Hepatocyte (in vitro differentiated cells): Measurements from ENCODE around the gene CCNK. TPM values are rescaled to one million over a fixed set of nuclear protein-coding genes. Genes with fewer than 3 reads are reported as not detected.
A peak's percentile ranks its signal among the peaks of the same experiment; 100 is the strongest.

Experiments used
- DNase-seq: peaks from one replicate; pipeline ENCODE4 v3.0.0-alpha.2; 2016; ENCODE audit warnings: low spot score
- H2AFZ ChIP-seq: fragments of 200-600 bp; sonication (generic); 2 replicates; pipeline ENCODE4 v1.6.0; 2016; ENCODE audit warnings: antibody characterized with exemption, mild to moderate bottlenecking
- H3K27ac ChIP-seq: fragments of 200-600 bp; sonication (generic); 2 replicates; pipeline ENCODE4 v1.5.1; 2016; ENCODE audit warnings: mild to moderate bottlenecking
- H3K27me3 ChIP-seq: fragments of 200-600 bp; sonication (generic); 2 replicates; pipeline ENCODE4 v1.6.1; 2016
- H3K36me3 ChIP-seq: fragments of 200-600 bp; sonication (generic); replicated peaks from 2 replicates; pipeline ENCODE4 v1.5.1; 2016; ENCODE audit warnings: low read depth; ENCODE audit not compliant: insufficient read depth
- H3K4me1 ChIP-seq: fragments of 200-600 bp; sonication (generic); 2 replicates; pipeline ENCODE4 v1.5.1; 2016; ENCODE audit warnings: mild to moderate bottlenecking, moderate library complexity; ENCODE audit not compliant: insufficient read depth
- H3K4me2 ChIP-seq: fragments of 200-600 bp; sonication (generic); 2 replicates; pipeline ENCODE4 v1.6.0; 2016
- H3K4me3 ChIP-seq: fragments of 200-600 bp; sonication (generic); 2 replicates; pipeline ENCODE4 v1.5.1; 2016; ENCODE audit warnings: mild to moderate bottlenecking
- H3K79me2 ChIP-seq: fragments of 200-600 bp; sonication (generic); 2 replicates; pipeline ENCODE4 v1.6.0; 2017; ENCODE audit warnings: mild to moderate bottlenecking
- H3K9me2 ChIP-seq: fragments of 200-600 bp; sonication (generic); replicated peaks from 2 replicates; pipeline ENCODE4 v1.6.0; 2017; ENCODE audit warnings: mild to moderate bottlenecking; ENCODE audit not compliant: insufficient read depth
- H3K9me3 ChIP-seq: fragments of 200-600 bp; sonication (generic); 2 replicates; pipeline ENCODE4 v1.5.1; 2016; ENCODE audit warnings: low read depth, mild to moderate bottlenecking
- H4K20me1 ChIP-seq: fragments of 200-600 bp; sonication (generic); 2 replicates; pipeline ENCODE4 v1.6.0; 2016; ENCODE audit warnings: mild to moderate bottlenecking; ENCODE audit not compliant: insufficient read depth, poor library complexity, severe bottlenecking
- EZH2 ChIP-seq: fragments of 200-600 bp; sonication (generic); IDR thresholded peaks from 2 replicates; pipeline ENCODE4 v1.6.1; 2016; ENCODE audit warnings: antibody characterized with exemption, mild to moderate bottlenecking, borderline replicate concordance
- EZH2phosphoT487 ChIP-seq: fragments of 200-600 bp; sonication (generic); IDR thresholded peaks from one replicate; pipeline ENCODE4 v1.6.1; 2018; ENCODE audit warnings: antibody characterized with exemption, mild to moderate bottlenecking, low read depth, moderate library complexity; ENCODE audit not compliant: unreplicated experiment, severe bottlenecking
- WGBS: methylation state at CpG from one replicate; pipeline ENCODE4 v1.1.6; 2016; ENCODE audit warnings: low lambda C conversion rate; ENCODE audit errors: missing lambda C conversion rate; 5-methylcytosine and 5-hydroxymethylcytosine counted together
- polyA plus RNA-seq: library from polyadenylated mRNA; unstranded; fragments of >200 nt; fragmentation: Nextera tagmentation; extraction: Ambion mirVana; gene quantifications from 2 replicates; pipeline ENCODE4 v1.2.1, GENCODE V29; 2016
- total RNA-seq: library from RNA; depleted of rRNA; stranded (reverse); fragments of >200 nt; gene quantifications from 2 replicates; pipeline ENCODE4 v1.2.3, GENCODE V29; 2014
- TF ChIP-seq, protein P1 (sequence below): fragments of 200-600 bp; sonication (generic); IDR thresholded peaks from 2 replicates; pipeline ENCODE4 v1.5.1; 2016; ENCODE audit warnings: antibody characterized with exemption, mild to moderate bottlenecking; ENCODE audit not compliant: poor library complexity

The CCNK gene
- total and polyA plus RNA-seq, 2 experiments from 2014 or later, result 11.1 to 15.6 TPM

DNA sequence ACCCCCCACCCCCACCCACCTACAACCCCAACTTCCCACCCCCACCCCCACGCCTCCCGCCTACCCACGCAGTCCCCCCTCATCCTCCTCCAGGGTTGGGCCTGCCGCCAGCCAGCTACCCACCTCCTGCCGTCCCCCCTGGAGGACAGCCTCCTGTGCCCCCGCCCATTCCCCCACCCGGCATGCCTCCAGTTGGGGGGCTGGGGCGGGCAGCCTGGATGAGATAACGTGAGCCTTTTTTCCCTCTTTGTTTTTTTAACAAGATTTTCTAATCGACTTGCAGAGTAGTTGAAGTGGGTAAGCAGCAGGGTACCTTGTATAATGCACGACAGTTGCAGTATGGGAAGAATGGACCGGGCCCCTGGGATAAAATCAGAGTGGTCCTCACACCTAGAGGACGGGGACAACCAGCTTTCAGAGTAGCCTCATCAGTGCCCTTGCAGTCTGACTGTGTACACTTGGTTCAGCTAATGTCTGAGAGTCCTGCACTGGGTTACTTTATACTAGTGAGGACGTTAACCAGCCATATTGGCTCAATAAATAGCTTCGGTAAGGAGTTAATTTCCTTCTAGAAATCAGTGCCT, 29.4 kb downstream of the CCNK start:
- TF ChIP-seq EZH2phosphoT487 (no peak), EZH2 (no peak)
- TF ChIP-seq, protein P1, sequence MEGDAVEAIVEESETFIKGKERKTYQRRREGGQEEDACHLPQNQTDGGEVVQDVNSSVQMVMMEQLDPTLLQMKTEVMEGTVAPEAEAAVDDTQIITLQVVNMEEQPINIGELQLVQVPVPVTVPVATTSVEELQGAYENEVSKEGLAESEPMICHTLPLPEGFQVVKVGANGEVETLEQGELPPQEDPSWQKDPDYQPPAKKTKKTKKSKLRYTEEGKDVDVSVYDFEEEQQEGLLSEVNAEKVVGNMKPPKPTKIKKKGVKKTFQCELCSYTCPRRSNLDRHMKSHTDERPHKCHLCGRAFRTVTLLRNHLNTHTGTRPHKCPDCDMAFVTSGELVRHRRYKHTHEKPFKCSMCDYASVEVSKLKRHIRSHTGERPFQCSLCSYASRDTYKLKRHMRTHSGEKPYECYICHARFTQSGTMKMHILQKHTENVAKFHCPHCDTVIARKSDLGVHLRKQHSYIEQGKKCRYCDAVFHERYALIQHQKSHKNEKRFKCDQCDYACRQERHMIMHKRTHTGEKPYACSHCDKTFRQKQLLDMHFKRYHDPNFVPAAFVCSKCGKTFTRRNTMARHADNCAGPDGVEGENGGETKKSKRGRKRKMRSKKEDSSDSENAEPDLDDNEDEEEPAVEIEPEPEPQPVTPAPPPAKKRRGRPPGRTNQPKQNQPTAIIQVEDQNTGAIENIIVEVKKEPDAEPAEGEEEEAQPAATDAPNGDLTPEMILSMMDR, result no peak
- no peak overlapping the region for H3K27ac ChIP-seq
- no peaks in the 10 kb centered on the region for H3K9me2 ChIP-seq
- WGBS, result 81% methylated on average over 10 of the region's 15 CpGs
- no peaks in the 10 kb centered on the region for H3K9me3 ChIP-seq
- no peak overlapping the region for H3K4me3 ChIP-seq
- H2AFZ ChIP-seq, result no peak overlapping the region
- H4K20me1 ChIP-seq, result no peaks in the 10 kb centered on the region
- H3K27me3 ChIP-seq, result no peaks in the 10 kb centered on the region
- H3K36me3 ChIP-seq, result no peaks in the 10 kb centered on the region
- no peak overlapping the region for H3K4me2 ChIP-seq
- no peak for DNase-seq
- no peaks in the 10 kb centered on the region for H3K4me1 ChIP-seq
- no peaks in the 10 kb centered on the region for H3K79me2 ChIP-seq

DNA sequence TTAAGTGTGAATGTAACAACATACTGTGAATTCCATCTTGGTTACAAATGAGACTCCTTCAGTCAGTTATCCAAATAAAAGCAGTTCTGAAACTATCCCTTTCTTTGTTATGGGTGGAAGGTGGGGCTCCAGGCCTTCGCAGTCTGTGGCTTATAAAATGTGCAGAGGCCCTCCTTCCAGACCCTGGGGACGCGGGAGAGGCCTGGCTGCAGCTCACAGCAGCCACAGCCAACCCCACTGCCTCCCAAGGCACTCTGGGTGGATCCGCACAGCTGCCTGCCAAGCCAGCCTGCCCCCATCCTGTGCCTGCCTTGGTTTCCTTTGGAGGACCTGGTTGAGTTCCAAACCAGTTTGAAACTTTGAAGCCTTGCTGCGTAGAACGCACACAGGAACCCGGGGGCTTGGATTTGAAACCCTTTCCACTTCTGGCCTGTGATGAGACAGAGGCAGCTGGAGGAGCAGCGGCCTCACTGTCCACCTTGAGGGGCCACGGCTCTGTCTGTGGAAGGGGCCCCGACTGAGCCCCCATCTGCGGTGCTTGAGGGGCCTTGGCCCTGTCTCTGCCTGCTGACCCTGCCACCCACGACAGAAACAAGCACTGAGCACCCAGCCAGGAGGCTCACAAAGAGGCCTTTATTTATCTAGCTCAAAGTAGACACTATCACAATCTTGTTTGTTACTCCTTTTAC, 30.4 kb downstream of the CCNK start:
- H3K36me3 ChIP-seq, result no peaks in the 10 kb centered on the region
- TF ChIP-seq, protein P1, result no peak
- TF ChIP-seq EZH2 (no peak), EZH2phosphoT487 (no peak)
- no peak overlapping the region for H2AFZ ChIP-seq
- H3K79me2 ChIP-seq, result no peaks in the 10 kb centered on the region
- H3K9me3 ChIP-seq, result no peaks in the 10 kb centered on the region
- no peaks in the 10 kb centered on the region for H3K9me2 ChIP-seq
- peak; percentile 6 for DNase-seq
- no peaks in the 10 kb centered on the region for H3K4me1 ChIP-seq
- no peak overlapping the region for H3K4me2 ChIP-seq
- no peaks in the 10 kb centered on the region for H3K27me3 ChIP-seq
- no peak overlapping the region for H3K4me3 ChIP-seq
- peak overlapping the region; percentile 51 for H3K27ac ChIP-seq
- 82% methylated on average over 12 of the region's 12 CpGs for WGBS
- no peaks in the 10 kb centered on the region for H4K20me1 ChIP-seq

DNA sequence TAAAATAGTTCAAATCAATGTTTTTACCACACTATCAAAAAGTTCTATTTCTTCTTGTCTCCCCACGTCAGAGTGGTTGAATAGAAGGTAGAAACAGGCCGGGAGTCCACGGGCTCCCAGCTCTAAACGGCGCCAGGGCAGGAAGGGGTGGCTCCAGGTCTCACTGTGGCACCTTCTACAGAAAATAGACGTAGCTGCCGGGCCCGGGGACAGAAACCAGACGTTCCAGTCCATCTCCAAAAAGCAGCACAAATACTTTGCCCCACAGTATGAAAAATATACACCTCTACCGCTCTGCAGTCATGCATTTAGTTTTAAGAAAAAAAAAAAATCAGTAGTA, 30.9 kb downstream of the CCNK start:
- H3K4me3 ChIP-seq, result no peak overlapping the region
- no peak for TF ChIP-seq EZH2phosphoT487
- TF ChIP-seq, protein P1, result no peak
- no peak for TF ChIP-seq EZH2
- H3K9me2 ChIP-seq, result no peaks in the 10 kb centered on the region
- no peaks in the 10 kb centered on the region for H3K36me3 ChIP-seq
- H3K79me2 ChIP-seq, result peaks cover 4% of the 10 kb centered on the region
- no peak overlapping the region for H2AFZ ChIP-seq
- no peak overlapping the region for H3K4me2 ChIP-seq
- H3K9me3 ChIP-seq, result no peaks in the 10 kb centered on the region
- no peaks in the 10 kb centered on the region for H3K4me1 ChIP-seq
- DNase-seq, result no peak
- peaks cover under 1% of the 10 kb centered on the region for H4K20me1 ChIP-seq
- H3K27ac ChIP-seq, result no peak overlapping the region
- H3K27me3 ChIP-seq, result no peaks in the 10 kb centered on the region
- 87% methylated on average over 10 of the region's 10 CpGs for WGBS
